Right ventricle myocardium superior (tissue), 1 donor: Measurements from ENCODE around the gene ZBTB32. TPM values are rescaled to one million over a fixed set of nuclear protein-coding genes. Genes with fewer than 3 reads are reported as not detected.

Experiments
- ATAC-seq: fragments of 200-7000 bp; cut with Tn5 transposase; one replicate; pipeline ENCODE4 v1.9.1; 2020; ENCODE audit warnings: mild to moderate bottlenecking; ENCODE audit not compliant: poor library complexity
- DNase-seq: peaks from one replicate; pipeline ENCODE4 v3.0.0-alpha.2; 2020
- intact Hi-C: fragments of 100-400 bp; cut with DNase I; formaldehyde crosslinking; loops from one replicate; pipeline ENCODE4 v1.11.2; 2022
- total RNA-seq: library from RNA; stranded (reverse); fragmentation: NEBNext Ultra II Directional; extraction: Animal tissue kit (Norgen Biotek cat#: 25700); gene quantifications from one replicate; pipeline ENCODE4 v1.2.1, GENCODE V29; 2021
- donor health status: DM: no; HTN: yes; CAD: no; lungs with severe emphysema.

Gene ZBTB32
- total RNA-seq, 1 donor from 2014 or later: not detected

DNA sequence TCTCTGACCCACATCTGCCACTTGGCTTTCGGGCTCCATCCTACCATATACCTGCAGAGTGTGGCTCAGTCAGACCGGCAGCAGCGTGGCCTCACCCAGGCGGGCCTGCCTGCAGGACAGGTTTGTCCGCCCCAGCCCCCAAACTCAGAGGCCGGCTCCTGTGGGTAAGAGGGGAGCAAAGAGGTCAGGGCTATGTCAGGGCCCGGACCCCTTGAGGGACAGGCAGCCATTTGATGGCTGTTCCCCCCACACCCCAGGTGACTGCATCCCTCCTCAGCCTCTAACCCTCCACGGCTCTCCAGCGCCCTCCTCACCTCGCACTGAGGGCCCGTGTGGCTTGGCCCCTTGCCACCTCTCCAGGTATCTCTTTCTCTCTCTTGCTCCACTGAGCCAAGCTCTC, 12.3 kb upstream of the ZBTB32 start:
- intact Hi-C loops: no loop called here
- DNase-seq: no peak
- no peak for ATAC-seq

GRCh38 chr19:35693422-35693821, 10.9 kb upstream of the ZBTB32 start:
- intact Hi-C loops: no loop called here
- no peak for DNase-seq
- peak; percentile 17 for ATAC-seq

DNA sequence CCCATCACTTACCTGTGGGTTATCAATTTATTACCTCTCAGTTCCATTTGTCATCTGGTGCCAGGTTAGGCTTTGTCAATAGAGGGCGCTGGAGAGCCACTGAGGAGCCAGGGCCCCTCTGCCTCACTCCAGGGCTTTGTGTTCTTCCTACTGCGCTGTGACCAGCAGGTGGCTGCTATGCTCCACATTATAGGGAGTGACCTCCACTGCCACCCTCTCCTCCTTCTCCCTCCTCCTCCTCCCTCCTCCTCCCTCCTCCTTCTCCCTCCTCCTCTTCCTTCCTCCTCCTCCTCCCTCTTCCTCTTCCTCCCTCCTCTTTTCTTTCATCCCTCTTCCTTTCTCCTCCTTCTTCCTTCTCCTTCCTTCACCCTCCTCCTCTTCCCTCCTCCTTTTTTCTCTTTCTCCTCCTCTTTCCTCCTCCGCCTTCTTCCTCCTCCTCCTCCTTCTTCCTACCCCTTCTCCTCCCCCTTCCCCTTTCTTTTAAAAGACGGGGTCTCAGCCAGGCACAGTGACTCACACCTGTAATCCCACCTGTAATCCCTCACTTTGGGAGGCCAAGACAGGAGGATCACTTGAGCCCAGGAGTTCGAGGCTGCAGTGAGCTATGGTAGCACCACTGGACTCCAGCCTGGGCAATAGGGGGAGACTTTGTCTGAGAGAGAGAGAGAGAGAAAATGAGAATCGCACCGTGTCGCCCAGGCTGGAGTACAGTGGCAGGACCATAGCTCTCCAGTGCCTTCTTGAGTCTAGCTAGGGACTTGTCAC, 10.3 kb upstream of the ZBTB32 start:
- DNase-seq: peak; percentile 91
- peak; percentile 99 for ATAC-seq
- intact Hi-C loops: loop anchor here (2.0 kb wide), 1 partner anchor 23 kb away; no protein-coding TSS in a partner anchor

DNA sequence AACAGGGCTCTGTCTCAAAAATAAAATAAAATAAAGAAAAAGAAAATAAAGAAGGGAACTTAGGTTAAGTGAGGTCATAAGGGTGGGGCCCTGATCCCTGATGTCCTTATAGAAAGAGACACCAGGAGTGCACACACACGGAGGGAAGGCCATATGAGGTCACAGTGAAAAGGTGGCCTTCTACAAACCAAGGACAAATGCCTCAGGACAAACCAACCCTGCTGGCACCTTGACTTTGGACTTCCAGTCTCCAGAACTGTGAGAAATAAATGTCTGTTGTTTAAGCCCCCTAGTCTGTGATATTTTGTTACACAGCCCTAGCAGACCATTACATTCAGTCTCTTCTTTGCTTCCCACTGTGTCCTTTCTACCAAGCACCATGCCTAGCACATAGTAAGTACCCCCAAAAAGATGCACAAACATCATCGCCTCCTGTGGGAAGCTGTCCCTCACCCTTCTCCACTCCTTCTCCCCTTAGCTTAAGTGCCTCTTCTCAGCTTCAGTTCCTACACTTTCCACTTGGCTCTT, 8.4 kb upstream of the ZBTB32 start:
- intact Hi-C loops: loop anchor here (2.0 kb wide), 1 partner anchor 21 kb away; no protein-coding TSS in a partner anchor
- DNase-seq: no peak
- no peak for ATAC-seq

GRCh38 chr19:35696835-35697234, 7.5 kb upstream of the ZBTB32 start:
- intact Hi-C loops: no loop called here
- ATAC-seq (no peak), DNase-seq (no peak)

DNA sequence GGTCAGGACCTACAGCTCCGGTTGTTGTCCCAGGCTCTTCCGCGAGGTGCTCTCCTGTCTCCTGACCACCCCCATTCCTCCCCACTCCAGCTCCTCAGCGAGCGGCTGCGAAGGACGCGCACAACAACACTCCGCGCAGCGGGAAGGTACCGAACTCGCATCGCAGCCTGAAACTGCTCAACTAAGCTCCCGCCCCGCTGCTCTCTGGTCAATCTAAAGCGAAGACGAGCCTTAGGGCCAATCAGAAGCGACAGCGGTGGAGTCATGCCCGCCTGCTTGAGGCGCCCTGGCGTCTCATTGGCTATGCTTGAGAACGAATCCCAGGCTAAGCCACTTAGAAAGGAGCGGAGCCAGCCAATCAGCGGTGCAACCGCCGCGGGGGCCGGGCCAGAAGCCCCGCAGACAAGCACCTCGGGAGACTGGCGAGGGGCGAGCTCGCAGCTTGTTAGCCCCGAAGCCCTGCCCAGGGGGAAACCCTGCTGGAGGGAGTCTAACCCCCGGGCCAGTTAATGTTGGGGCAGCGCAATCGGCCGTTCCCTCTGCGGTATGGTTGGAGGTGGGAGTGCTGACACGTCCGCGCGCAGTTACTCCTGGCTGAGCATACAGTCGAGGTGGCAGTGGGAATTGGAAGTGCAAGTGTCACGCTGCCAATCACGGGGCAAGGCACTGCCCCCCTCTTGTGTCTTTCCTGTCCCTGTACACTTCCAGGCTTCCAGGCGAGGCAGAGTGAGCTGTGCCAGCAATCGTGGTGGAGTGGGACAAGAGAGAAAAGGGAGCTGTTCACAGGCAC, 1.9 kb upstream of the ZBTB32 start:
- ATAC-seq (peak; percentile 100), DNase-seq (peak; percentile 97)
- intact Hi-C loops: no loop called here

- ATAC-seq: no peak
- intact Hi-C loops: no loop called here
- no peak for DNase-seq
Observed at GRCh38 chr19:35703343-35703742, 1.0 kb upstream of the ZBTB32 start.

- no peak for DNase-seq
- no peak for ATAC-seq
Observed at GRCh38 chr19:35708391-35708790, 4.0 kb downstream of the ZBTB32 start.

GRCh38 chr19:35710784-35711723, 6.7 kb downstream of the ZBTB32 start:
- ATAC-seq (no peak), DNase-seq (no peak)
- intact Hi-C loops: loop anchor here (10.0 kb wide), 2 partner anchors 166 to 224 kb away; partner anchors contain the start of genes LRFN3 and TMEM147

More at GRCh38 chr19:35708391-35708790, 4.0 kb downstream of the ZBTB32 start:
- intact Hi-C loops: no loop called here

DNA sequence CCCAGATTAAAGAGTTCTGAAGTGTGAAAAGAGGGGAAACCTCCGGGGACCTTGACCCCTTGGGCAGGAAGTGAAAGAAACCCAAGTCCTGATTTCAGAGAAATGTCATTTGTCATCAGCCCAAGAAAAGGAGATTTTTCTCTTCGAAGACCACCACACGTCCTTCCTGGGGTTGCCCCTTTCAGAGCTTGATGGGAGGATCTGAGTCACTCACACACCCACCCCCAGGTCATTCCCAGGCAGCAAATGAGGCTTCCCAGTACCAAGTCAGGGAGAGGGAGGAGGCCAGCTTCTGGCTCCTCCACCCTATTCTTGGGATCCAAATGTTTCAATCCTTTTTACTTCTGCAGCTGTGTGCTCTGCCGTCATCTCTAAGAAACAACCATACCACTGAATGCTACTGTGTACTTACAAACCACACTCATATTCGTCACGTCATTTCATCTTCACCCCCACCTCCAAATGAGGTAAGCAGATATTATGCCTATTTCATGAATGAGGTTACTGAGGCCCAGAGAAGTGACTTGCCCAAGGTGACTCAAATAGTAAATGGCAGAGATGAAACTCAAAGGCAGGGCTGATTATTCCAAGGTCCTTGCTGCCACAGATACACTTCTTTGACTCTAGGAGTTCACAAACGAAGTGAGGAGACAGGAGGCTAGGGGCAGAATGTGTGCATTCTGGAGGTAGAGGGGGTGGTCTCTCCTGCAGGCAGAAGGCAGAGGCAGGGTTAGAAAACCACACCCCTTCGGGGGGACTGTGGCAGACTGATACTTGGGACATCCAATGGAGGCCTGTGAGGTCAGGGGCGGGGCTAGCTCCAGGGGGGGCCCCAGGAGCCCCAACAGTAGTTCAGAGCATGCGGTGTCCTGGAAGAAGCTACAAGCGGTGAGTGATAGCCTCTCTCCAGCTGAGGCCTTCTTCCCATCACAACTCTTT, 8.5 kb downstream of the ZBTB32 start:
- intact Hi-C loops: loop anchor here (10.0 kb wide), 2 partner anchors 168 to 222 kb away; partner anchors contain the start of genes LRFN3 and TMEM147
- DNase-seq (no peak), ATAC-seq (no peak)

DNA sequence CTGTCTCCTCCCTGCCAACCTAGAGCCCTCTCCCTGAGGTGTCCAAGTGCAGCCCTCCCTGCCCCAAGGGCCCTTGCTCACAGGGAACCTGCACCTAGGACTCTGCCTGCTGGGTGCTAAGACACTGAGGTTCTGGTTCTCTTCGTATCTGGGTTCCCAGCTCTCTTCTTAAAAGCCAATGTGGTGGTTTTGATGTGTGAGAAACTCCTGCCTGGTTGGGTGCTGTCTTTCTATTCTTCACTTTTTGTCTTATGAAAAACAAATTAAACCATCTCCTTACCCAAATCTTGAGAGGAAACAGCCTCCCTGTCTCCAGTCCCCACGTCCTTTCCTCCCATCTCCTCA, 9.1 kb downstream of the ZBTB32 start:
- intact Hi-C loops: loop anchor here (10.0 kb wide), 2 partner anchors 169 to 221 kb away; partner anchors contain the start of genes LRFN3 and TMEM147
- DNase-seq (no peak), ATAC-seq (no peak)

DNA sequence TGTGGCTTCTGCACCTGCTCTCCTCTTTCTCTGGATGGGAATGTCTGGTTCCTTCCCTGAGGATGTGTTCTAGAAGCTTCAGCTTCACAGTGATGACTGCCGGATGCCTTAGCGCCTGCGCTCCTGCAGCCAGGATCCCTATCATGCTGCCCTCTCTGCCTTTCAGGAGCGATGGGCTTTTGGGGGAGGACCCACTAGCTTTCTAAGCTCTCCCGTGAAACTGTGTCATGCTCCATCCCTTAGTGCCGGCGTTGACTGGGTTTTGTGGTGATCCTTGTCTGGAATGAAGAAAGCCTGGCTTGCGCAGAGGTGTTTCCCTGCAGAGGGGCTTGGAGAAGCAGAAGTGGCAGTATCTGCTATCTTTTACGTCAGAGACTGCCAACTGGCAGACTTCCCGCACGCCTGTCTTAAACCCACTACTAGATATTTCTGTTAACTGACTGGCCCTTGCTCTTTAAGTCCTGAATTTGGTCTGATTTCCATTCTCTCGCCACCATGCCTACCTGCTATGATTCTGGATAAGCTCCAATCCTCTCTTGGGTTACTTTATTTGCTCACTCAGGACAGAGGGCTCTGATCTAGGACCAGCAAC, 9.6 kb downstream of the ZBTB32 start:
- ATAC-seq (no peak), DNase-seq (no peak)
- intact Hi-C loops: loop anchor here (10.0 kb wide), 2 partner anchors 169 to 221 kb away; partner anchors contain the start of genes LRFN3 and TMEM147

DNA sequence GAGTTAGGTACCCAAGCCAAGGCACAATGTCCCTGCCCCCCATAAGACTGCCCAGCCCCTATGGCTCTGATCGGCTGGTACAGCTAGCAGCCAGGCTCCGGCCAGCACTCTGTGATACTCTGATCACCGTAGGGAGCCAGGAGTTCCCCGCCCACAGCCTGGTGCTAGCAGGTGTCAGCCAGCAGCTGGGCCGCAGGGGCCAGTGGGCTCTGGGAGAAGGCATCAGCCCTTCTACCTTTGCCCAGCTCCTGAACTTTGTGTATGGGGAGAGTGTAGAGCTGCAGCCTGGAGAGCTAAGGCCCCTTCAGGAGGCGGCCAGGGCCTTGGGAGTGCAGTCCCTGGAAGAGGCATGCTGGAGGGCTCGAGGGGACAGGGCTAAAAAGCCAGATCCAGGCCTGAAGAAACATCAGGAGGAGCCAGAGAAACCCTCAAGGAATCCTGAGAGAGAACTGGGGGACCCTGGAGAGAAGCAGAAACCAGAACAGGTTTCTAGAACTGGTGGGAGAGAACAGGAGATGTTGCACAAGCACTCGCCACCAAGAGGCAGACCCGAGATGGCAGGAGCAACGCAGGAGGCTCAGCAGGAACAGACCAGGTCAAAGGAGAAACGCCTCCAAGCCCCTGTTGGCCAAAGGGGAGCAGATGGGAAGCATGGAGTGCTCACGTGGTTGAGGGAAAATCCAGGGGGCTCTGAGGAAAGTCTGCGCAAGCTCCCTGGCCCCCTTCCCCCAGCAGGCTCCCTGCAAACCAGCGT, 10.4 kb downstream of the ZBTB32 start:
- DNase-seq (no peak), ATAC-seq (no peak)
- intact Hi-C loops: loop anchor here (10.0 kb wide), 2 partner anchors 170 to 220 kb away; partner anchors contain the start of genes LRFN3 and TMEM147

DNA sequence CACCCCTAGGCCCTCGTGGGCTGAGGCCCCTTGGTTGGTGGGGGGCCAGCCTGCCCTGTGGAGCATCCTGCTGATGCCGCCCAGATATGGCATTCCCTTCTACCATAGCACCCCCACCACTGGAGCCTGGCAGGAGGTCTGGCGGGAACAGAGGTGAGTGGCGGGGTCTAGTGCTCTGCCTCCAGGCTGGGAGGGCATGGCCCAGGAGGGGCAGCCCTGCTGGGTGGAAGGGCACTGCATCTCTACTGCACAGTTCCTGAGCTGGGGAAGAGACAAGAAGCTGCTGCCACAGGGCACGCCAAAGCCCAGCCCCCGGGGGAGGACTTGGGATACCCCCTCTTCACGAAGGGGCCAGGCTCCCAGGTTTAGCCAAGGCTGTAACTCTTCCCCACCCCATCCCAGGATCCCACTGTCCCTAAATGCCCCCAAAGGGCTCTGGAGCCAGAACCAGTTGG, 11.0 kb downstream of the ZBTB32 start:
- no peak for ATAC-seq

DNA sequence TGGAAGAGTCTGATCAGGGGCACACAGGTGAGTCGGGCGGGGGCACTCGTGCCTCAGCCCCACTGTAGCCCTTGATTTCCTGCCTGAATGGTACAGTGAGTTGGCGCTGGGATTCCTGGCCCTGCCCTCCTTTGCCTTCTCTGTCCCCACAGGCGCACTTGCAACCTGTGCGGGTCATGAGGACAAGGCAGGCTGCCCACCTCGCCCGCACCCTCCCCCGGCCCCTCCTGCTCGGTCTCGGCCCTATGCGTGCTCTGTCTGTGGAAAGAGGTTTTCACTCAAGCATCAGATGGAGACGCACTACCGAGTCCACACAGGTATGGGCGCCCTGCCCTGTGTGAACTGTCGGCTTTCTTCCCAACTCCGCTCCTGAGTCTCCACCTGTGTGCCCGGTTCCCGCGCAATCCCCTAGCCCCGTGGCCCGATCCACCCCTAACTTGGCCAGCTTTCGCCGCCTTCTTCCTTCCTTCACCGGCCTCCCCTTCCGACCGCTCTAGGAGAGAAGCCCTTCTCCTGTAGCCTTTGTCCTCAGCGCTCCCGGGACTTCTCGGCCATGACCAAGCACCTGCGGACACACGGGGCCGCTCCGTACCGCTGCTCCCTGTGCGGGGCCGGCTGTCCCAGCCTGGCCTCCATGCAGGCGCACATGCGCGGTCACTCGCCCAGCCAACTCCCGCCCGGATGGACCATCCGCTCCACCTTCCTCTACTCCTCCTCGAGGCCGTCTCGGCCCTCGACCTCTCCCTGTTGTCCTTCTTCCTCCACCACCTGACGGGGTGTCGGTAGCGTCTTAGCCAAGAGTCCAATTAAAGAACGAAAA, 11.8 kb downstream of the ZBTB32 start:
- ATAC-seq (peak; percentile 52), DNase-seq (peak; percentile 83)
- intact Hi-C loops: loop anchor here (2.0 to 10.0 kb wide), 3 partner anchors 21 to 219 kb away; partner anchors contain the start of genes LRFN3 and TMEM147

More for the DNA sequence above, 11.0 kb downstream of the ZBTB32 start:
- intact Hi-C loops: loop anchor here (10.0 kb wide), 2 partner anchors 171 to 219 kb away; partner anchors contain the start of genes LRFN3 and TMEM147
- DNase-seq: no peak
